ENCODE measurements around the gene NME5.

Gene NME5

GRCh38 chr5:138111181-138111580 is 28.0 kb downstream of the NME5 start:
- no peak for DNase-seq (ENCODE audit: low read depth)
- TF ChIP-seq, protein P1, sequence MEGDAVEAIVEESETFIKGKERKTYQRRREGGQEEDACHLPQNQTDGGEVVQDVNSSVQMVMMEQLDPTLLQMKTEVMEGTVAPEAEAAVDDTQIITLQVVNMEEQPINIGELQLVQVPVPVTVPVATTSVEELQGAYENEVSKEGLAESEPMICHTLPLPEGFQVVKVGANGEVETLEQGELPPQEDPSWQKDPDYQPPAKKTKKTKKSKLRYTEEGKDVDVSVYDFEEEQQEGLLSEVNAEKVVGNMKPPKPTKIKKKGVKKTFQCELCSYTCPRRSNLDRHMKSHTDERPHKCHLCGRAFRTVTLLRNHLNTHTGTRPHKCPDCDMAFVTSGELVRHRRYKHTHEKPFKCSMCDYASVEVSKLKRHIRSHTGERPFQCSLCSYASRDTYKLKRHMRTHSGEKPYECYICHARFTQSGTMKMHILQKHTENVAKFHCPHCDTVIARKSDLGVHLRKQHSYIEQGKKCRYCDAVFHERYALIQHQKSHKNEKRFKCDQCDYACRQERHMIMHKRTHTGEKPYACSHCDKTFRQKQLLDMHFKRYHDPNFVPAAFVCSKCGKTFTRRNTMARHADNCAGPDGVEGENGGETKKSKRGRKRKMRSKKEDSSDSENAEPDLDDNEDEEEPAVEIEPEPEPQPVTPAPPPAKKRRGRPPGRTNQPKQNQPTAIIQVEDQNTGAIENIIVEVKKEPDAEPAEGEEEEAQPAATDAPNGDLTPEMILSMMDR (IDR thresholded peaks at IDR 0.05; ENCODE audit: insufficient read depth, low read depth, low read length, missing control alignments), result no peak
- no peak overlapping the region for H3K4me3 ChIP-seq (ENCODE audit: low read depth, low read length)

GRCh38 chr5:138110266-138110963 is 28.8 kb downstream of the NME5 start:
- no peak for DNase-seq (ENCODE audit: low read depth)
- TF ChIP-seq, protein P1 (IDR thresholded peaks at IDR 0.05; ENCODE audit: insufficient read depth, low read depth, low read length, missing control alignments), result no peak
- no peak overlapping the region for H3K4me3 ChIP-seq (ENCODE audit: low read depth, low read length)

DNA sequence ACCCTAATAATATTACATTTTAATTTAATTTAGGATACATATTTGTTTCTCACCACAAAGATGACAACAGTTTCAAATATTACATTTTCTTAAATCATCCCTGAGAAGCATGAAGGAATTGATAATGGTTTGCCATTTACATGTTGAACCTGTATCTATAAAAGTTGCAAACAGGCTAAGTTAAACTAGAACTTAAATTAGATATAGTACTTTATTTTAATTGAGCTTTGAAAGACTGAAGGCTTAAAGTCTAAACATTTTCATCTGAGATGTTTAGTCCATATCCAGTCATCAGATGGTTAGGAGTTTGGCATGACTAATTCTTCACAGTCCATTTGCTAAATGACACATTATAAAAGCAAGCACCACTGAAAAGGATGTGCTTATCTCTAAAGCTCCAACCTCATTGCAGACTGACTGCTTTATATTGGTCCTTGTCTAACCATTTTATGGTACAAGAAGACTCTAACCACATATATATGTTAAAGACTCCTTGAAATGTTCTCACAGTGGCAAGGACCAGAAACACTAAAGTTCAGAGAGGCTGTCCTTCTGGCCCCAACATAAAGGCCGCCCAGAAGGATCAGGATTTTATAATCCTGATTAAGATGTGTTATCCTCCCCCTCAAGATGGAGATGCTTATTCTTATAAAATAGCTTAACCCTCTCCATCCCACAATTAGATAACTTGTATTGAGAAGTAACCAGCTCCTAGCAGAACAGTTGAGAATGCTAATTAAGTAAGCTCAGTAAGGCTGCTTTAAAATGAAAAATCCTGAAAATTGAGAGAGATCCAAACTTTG is 29.6 kb downstream of the NME5 start:
- H3K4me3 ChIP-seq (ENCODE audit: low read depth, low read length), result no peak overlapping the region
- TF ChIP-seq, protein P1 (IDR thresholded peaks at IDR 0.05; ENCODE audit: insufficient read depth, low read depth, low read length, missing control alignments), result no peak
- no peak for DNase-seq (ENCODE audit: low read depth)

DNA sequence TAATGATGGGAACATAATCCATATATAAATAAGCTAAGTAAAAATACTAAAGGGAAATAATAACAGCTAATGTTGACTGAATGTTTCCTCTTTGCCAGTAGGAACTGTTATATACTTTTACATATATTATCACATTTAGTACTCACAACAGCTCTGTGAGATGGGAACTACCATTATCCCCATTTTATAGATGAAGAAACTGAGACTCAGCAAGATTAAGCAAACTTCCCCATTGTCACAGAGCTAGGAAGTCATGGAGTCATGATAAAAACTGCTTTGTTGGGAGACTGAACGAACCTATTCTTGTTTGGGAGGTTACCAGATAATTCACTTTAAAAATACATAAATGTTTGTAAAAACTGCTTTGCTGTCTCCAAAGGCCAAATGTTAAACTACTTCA is 32.0 kb downstream of the NME5 start:
- no peak for DNase-seq (ENCODE audit: low read depth)
- no peak overlapping the region for H3K4me3 ChIP-seq (ENCODE audit: low read depth, low read length)
- TF ChIP-seq, protein P1 (IDR thresholded peaks at IDR 0.05; ENCODE audit: insufficient read depth, low read depth, low read length, missing control alignments), result no peak

DNA sequence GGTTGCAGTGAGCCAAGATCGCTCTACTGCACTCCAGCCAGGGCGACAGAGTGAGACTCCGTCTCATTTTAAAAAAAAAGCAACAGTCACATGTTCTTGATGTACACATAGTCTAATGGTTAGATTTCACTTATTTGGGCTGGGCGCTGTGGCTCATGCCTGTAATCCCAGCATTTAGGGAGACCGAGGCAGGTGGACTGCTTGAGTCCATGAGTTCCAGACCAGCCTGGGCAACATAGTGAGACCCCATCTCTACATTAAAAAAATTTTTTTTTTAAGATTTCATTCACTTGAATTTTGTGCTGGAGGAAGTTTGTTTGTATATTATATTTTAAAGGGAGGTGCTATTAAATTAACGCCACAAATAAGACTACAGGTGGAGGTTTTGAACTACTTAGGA is 33.5 kb downstream of the NME5 start:
- no peak for DNase-seq (ENCODE audit: low read depth)
- TF ChIP-seq, protein P1 (IDR thresholded peaks at IDR 0.05; ENCODE audit: insufficient read depth, low read depth, low read length, missing control alignments), result no peak
- no peak overlapping the region for H3K4me3 ChIP-seq (ENCODE audit: low read depth, low read length)

GRCh38 chr5:138103319-138103637 is 36.0 kb downstream of the NME5 start:
- DNase-seq (ENCODE audit: low read depth), result no peak
- TF ChIP-seq, protein P1 (IDR thresholded peaks at IDR 0.05; ENCODE audit: insufficient read depth, low read depth, low read length, missing control alignments), result no peak
- no peak overlapping the region for H3K4me3 ChIP-seq (ENCODE audit: low read depth, low read length)

Measured in GM12865 (cell line).